ENCODE data around the gene MMP15. TPM values are rescaled to one million over a fixed set of nuclear protein-coding genes. Genes with fewer than 3 reads are reported as not detected.

The MMP15 gene
- total and polyA plus RNA-seq, 2 of the 13 experiments (the other 11 are each of a cell fraction or from before 2014, with no cell fraction given): 35.2 to 44.9 TPM

GRCh38 chr16:58024486-58025350 lies 836 bp upstream of the MMP15 start (continued):
- peak; percentile 75; the same call in 1 of the 2 replicates for TF ChIP-seq GMEB1 (CRISPR knock-in tag; IDR thresholded peaks at IDR 0.05; ENCODE audit: borderline replicate concordance)
- no peak for TF ChIP-seq EZH2 (conservative IDR thresholded peaks at IDR 0.05; ENCODE audit: low read depth, low read length)
- peak; percentile 98 for TF ChIP-seq ELF3 (CRISPR knock-in tag; IDR thresholded peaks at IDR 0.05)
- peak; percentile 91 for TF ChIP-seq MED1 (CRISPR knock-in tag; IDR thresholded peaks at IDR 0.05)
- TF ChIP-seq RARA (CRISPR knock-in tag; IDR thresholded peaks at IDR 0.05): peak; percentile 91
- TF ChIP-seq FOXA3 (CRISPR knock-in tag; IDR thresholded peaks at IDR 0.05): peak; percentile 59
- TF ChIP-seq CHD2 (IDR thresholded peaks at IDR 0.05; ENCODE audit: low read depth, low read length): no peak
- TF ChIP-seq ZNF224 (CRISPR knock-in tag; IDR thresholded peaks at IDR 0.05): peak; percentile 71
- peak; percentile 76; the same call in 1 of the 2 replicates for TF ChIP-seq FUBP1 (CRISPR knock-in tag; IDR thresholded peaks at IDR 0.05; ENCODE audit: borderline replicate concordance)
- TF ChIP-seq ZFYVE20 (CRISPR knock-in tag; IDR thresholded peaks at IDR 0.05; ENCODE audit: borderline replicate concordance, low read depth): no peak
- peak; percentile 89 for TF ChIP-seq ZC3H13 (CRISPR knock-in tag; IDR thresholded peaks at IDR 0.05)
- peak; percentile 63; the same call in 1 of the 2 replicates for TF ChIP-seq ZNF101 (CRISPR knock-in tag; IDR thresholded peaks at IDR 0.05; ENCODE audit: borderline replicate concordance, low read depth)
- TF ChIP-seq ZNF563 (CRISPR knock-in tag; IDR thresholded peaks at IDR 0.05): peak; percentile 40; the same call in 1 of the 2 replicates
- no peak for TF ChIP-seq ZNF562 (CRISPR knock-in tag; IDR thresholded peaks at IDR 0.05; ENCODE audit: borderline replicate concordance)
- TF ChIP-seq GRHL1 (CRISPR knock-in tag; conservative IDR thresholded peaks at IDR 0.05): no peak
- peak; percentile 94 for TF ChIP-seq ETV5 (CRISPR knock-in tag; IDR thresholded peaks at IDR 0.05; ENCODE audit: borderline replicate concordance)
- peak; percentile 85 for TF ChIP-seq NR2F2 (IDR thresholded peaks at IDR 0.05; ENCODE audit: borderline replicate concordance, low read depth)
- no peak; the same call in 1 of the 2 replicates for TF ChIP-seq ZNF160 (CRISPR knock-in tag; IDR thresholded peaks at IDR 0.05)
- no peak for TF ChIP-seq FOXK2 (IDR thresholded peaks at IDR 0.05)
- 0 out of 2 replicates have a peak, but pooled peaks have one; percentile 48 for TF ChIP-seq BATF2 (CRISPR knock-in tag; IDR thresholded peaks at IDR 0.05)
- TF ChIP-seq FOXO1 (CRISPR knock-in tag; IDR thresholded peaks at IDR 0.05): no peak; the same call in 1 of the 2 replicates
- TF ChIP-seq SRF (IDR thresholded peaks at IDR 0.05; ENCODE audit: low read depth, low read length): no peak
- peak; percentile 71; the same call in 1 of the 2 replicates for TF ChIP-seq ZNF558 (CRISPR knock-in tag; IDR thresholded peaks at IDR 0.05; ENCODE audit: borderline replicate concordance)
- TF ChIP-seq ZNF891 (CRISPR knock-in tag; IDR thresholded peaks at IDR 0.05): peak; percentile 48

Data from HepG2 (cell line).